Measurements from ENCODE around the gene C20orf144. TPM values are rescaled to one million over a fixed set of nuclear protein-coding genes. Genes with fewer than 3 reads are reported as not detected.

The C20orf144 gene
- total and polyA plus RNA-seq, 9 donors: 0.05 to 0.46 TPM; not detected in 7

- no peaks in the 10 kb centered on the region for H3K27me3 ChIP-seq
- 90 to 91% (median 91%) methylated on average over 17 to 21 of the region's 21 CpGs for WGBS, 3 donors
- H3K27ac ChIP-seq: no peak overlapping the region
- no peaks in the 10 kb centered on the region for H3K9me3 ChIP-seq
- no peaks in the 10 kb centered on the region for H3K36me3 ChIP-seq
- peaks cover 5% of the 10 kb centered on the region for H3K4me1 ChIP-seq (ENCODE audit: insufficient read depth)
- intact Hi-C loops (cut with DNase I): loop anchor here in 1 of 4 donors (10.0 kb wide), 1 partner anchor 75 kb away; the partner anchor contains the start of gene ZNF341
- TF ChIP-seq CTCF (IDR thresholded peaks at IDR 0.05) (no peak), EP300 (IDR thresholded peaks at IDR 0.05) (no peak), POLR2A (IDR thresholded peaks at IDR 0.05) (no peak)
- H3K4me3 ChIP-seq: no peak overlapping the region
- peak in 4 of 5 donors; percentile 26 to 42 (median 34) for DNase-seq
These were observed 2.0 kb upstream of the C20orf144 start for GRCh38 chr20:33660035-33660684.

GRCh38 chr20:33660685-33661058 lies 1.5 kb upstream of the C20orf144 start:
- 87 to 94% (median 91%) methylated on average over 7 of the region's 7 CpGs for WGBS, 3 donors
- DNase-seq: peak in 1 of 5 donors; percentile 34
- H3K36me3 ChIP-seq: no peaks in the 10 kb centered on the region

GRCh38 chr20:33663161-33664084 lies 1.3 kb downstream of the C20orf144 start:
- intact Hi-C loops (cut with DNase I): loop anchor here in 1 of 4 donors (10.0 kb wide), 1 partner anchor 71 kb away; the partner anchor contains the start of gene ZNF341
- H3K4me1 ChIP-seq (ENCODE audit: insufficient read depth): peaks cover 9% of the 10 kb centered on the region
- H3K36me3 ChIP-seq: no peaks in the 10 kb centered on the region
- no peak for TF ChIP-seq POLR2A (IDR thresholded peaks at IDR 0.05)
- TF ChIP-seq CTCF (IDR thresholded peaks at IDR 0.05): peak in 2 of 3 donors; percentile 17 to 33
- 1% methylated on average over 76 to 84 of the region's 84 CpGs for WGBS, 3 donors
- peak overlapping the region; percentile 64 for H3K4me3 ChIP-seq
- DNase-seq: peak; percentile 77 to 88 (median 83)
- no peaks in the 10 kb centered on the region for H3K27me3 ChIP-seq
- H3K27ac ChIP-seq: peak overlapping the region; percentile 70 to 88
- no peaks in the 10 kb centered on the region for H3K9me3 ChIP-seq

More at GRCh38 chr20:33660685-33661058, 1.5 kb upstream of the C20orf144 start:
- intact Hi-C loops (cut with DNase I): loop anchor here in 1 of 4 donors (10.0 kb wide), 1 partner anchor 74 kb away; the partner anchor contains the start of gene ZNF341
- H3K9me3 ChIP-seq: no peaks in the 10 kb centered on the region
- H3K27ac ChIP-seq: no peak overlapping the region
- no peak overlapping the region for H3K4me3 ChIP-seq
- H3K27me3 ChIP-seq: no peaks in the 10 kb centered on the region
- no peak for TF ChIP-seq POLR2A (IDR thresholded peaks at IDR 0.05)
- no peak for TF ChIP-seq EP300 (IDR thresholded peaks at IDR 0.05)
- TF ChIP-seq CTCF (IDR thresholded peaks at IDR 0.05): no peak
- H3K4me1 ChIP-seq (ENCODE audit: insufficient read depth): peaks cover 5% of the 10 kb centered on the region

GRCh38 chr20:33664085-33664761 lies 2.1 kb downstream of the C20orf144 start:
- peak overlapping the region; percentile 70 to 88 for H3K27ac ChIP-seq
- WGBS, 3 donors: 38 to 46% (median 40%) methylated on average over 9 of the region's 9 CpGs
- no peaks in the 10 kb centered on the region for H3K36me3 ChIP-seq
- H3K9me3 ChIP-seq: no peaks in the 10 kb centered on the region
- peaks cover 9% of the 10 kb centered on the region for H3K4me1 ChIP-seq (ENCODE audit: insufficient read depth)
- peak overlapping the region; percentile 64 for H3K4me3 ChIP-seq
- intact Hi-C loops (cut with DNase I): loop anchor here in 1 of 4 donors (10.0 kb wide), 1 partner anchor 71 kb away; the partner anchor contains the start of gene ZNF341
- no peaks in the 10 kb centered on the region for H3K27me3 ChIP-seq
- DNase-seq: peak in 4 of 5 donors; percentile 20 to 52 (median 38)
- TF ChIP-seq POLR2A (IDR thresholded peaks at IDR 0.05) (no peak), EP300 (IDR thresholded peaks at IDR 0.05) (no peak), CTCF (IDR thresholded peaks at IDR 0.05) (no peak)
